GM23248 (cell line): ENCODE data around the gene SNX25. TPM values are rescaled to one million over a fixed set of nuclear protein-coding genes. Genes with fewer than 3 reads are reported as not detected.
"Not testable (repeated sequence)": the region's sequence is repeated elsewhere in the genome, so short reads cannot be mapped to it uniquely, and the experiment has no call there.

Experiments
- DNase-seq: peaks from one replicate; pipeline ENCODE4 v3.0.0-alpha.2; 2015
- H2AFZ ChIP-seq: fragments of 200-600 bp; sonication (generic); 2 replicates; pipeline ENCODE4 v1.6.1; 2016; ENCODE audit warnings: antibody characterized with exemption
- H3F3A ChIP-seq: fragments of 200-600 bp; sonication (generic); 2 replicates; pipeline ENCODE4 v1.6.1; 2016; ENCODE audit warnings: mild to moderate bottlenecking, antibody characterized with exemption, mixed run types; ENCODE audit not compliant: insufficient read depth
- H3K27ac ChIP-seq: fragments of 200-600 bp; sonication (generic); 2 replicates; pipeline ENCODE4 v1.5.1; 2016; ENCODE audit warnings: mild to moderate bottlenecking
- H3K27me3 ChIP-seq: fragments of 200-600 bp; sonication (generic); replicated peaks from 2 replicates; pipeline ENCODE4 v1.6.1; 2016; ENCODE audit warnings: mild to moderate bottlenecking; ENCODE audit not compliant: insufficient read depth
- H3K36me3 ChIP-seq: fragments of 200-600 bp; sonication (generic); 2 replicates; pipeline ENCODE4 v1.6.1; 2016; ENCODE audit warnings: low read depth, mild to moderate bottlenecking
- H3K4me1 ChIP-seq: fragments of 200-600 bp; sonication (generic); 2 replicates; pipeline ENCODE4 v1.6.1; 2016; ENCODE audit warnings: mild to moderate bottlenecking; ENCODE audit not compliant: insufficient read depth
- H3K4me2 ChIP-seq: fragments of 200-600 bp; sonication (generic); one replicate; pipeline ENCODE4 v1.6.1; 2016; ENCODE audit warnings: mild to moderate bottlenecking; ENCODE audit not compliant: unreplicated experiment
- H3K4me3 ChIP-seq: fragments of 200-600 bp; sonication (generic); 2 replicates; pipeline ENCODE4 v1.5.1; 2016; ENCODE audit warnings: mild to moderate bottlenecking
- H3K79me2 ChIP-seq: fragments of 200-600 bp; sonication (generic); 2 replicates; pipeline ENCODE4 v1.6.1; 2016; ENCODE audit warnings: mild to moderate bottlenecking; ENCODE audit not compliant: insufficient read depth
- H3K9ac ChIP-seq: fragments of 200-600 bp; sonication (generic); 2 replicates; pipeline ENCODE4 v1.6.1; 2016; ENCODE audit warnings: mild to moderate bottlenecking
- H3K9me2 ChIP-seq: fragments of 200-600 bp; sonication (generic); 2 replicates; pipeline ENCODE4 v1.6.1; 2016; ENCODE audit warnings: mixed run types, mild to moderate bottlenecking, moderate library complexity; ENCODE audit not compliant: insufficient read depth
- H3K9me3 ChIP-seq: fragments of 200-600 bp; sonication (generic); one replicate; pipeline ENCODE4 v1.6.1; 2017; ENCODE audit warnings: low read depth
- H4K20me1 ChIP-seq: fragments of 200-600 bp; sonication (generic); 2 replicates; pipeline ENCODE4 v1.6.0; 2016; ENCODE audit not compliant: insufficient read depth
- EZH2 ChIP-seq: fragments of 200-600 bp; sonication (generic); IDR thresholded peaks from 2 replicates; pipeline ENCODE4 v1.6.1; 2018; ENCODE audit warnings: antibody characterized with exemption, mild to moderate bottlenecking; ENCODE audit not compliant: insufficient read depth, poor library complexity, severe bottlenecking
- EZH2phosphoT487 ChIP-seq: fragments of 200-600 bp; sonication (generic); IDR thresholded peaks from 2 replicates; pipeline ENCODE4 v1.6.1; 2018; ENCODE audit warnings: antibody characterized with exemption, moderate library complexity, mild to moderate bottlenecking, low read depth; ENCODE audit not compliant: insufficient read depth
- WGBS, 2 experiments: methylation state at CpG; one replicate each; pipeline ENCODE4 v1.1.6; 2015 to 2017; ENCODE audit warnings: low lambda C conversion rate in 2 of 2, low coverage in 1 of 2; ENCODE audit errors: missing lambda C conversion rate in 2 of 2; 5-methylcytosine and 5-hydroxymethylcytosine counted together
- in situ Hi-C: fragments of 300-500 bp; cut with MboI; formaldehyde crosslinking; loops from 2 replicates; pipeline ENCODE4 v1.15.0; 2020
- polyA plus RNA-seq: library from polyadenylated mRNA; unstranded; fragments of >200 nt; fragmentation: Nextera tagmentation; extraction: Ambion mirVana; gene quantifications from 2 replicates; pipeline ENCODE4 v1.2.1, GENCODE V29; 2016
- total RNA-seq: library from RNA; depleted of rRNA; stranded (reverse); fragments of >200 nt; shearing (Covaris generic); gene quantifications from 2 replicates; pipeline ENCODE4 v1.2.3, GENCODE V29; 2014

Gene SNX25
- total and polyA plus RNA-seq, 2 experiments from 2014 or later = 8.2 to 50.0 TPM

DNA sequence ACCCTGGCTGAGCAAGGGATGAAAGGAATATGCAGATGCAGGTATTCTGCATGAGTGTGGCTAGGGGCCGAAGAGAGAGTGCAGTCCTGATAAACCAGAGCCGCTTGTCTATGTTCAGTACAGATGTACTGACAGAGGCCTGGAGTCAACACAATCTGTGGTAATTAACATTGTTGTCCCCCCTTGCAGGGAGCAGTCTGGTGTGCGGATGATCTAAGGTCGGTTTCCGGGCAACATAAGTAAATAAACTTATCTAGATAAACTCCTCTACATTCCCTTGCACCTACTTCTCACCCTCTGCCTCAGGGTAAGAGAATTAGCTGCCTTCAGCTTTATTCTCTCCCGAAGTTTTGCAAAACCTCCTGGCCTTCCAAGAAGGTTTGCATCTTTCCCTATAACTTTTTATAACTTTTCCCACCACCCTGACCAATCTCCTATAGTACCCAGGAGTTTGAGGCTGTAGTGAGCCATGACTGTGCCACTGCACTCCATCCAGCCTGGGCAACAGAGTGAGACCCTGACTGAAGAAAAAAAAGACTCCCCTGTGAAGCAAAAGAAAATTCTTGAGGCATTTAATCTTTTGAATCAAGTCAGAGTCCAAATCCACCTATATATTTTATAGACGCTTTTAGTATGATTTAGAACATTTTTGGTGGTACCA, 26.6 kb downstream of the SNX25 start:
- Histone ChIP-seq H3K27me3 (no peaks in the 10 kb centered on the region), H3K4me3 (no peak overlapping the region), H3K9me3 (no peaks in the 10 kb centered on the region), H2AFZ (no peak overlapping the region), H3K79me2 (peaks cover 71% of the 10 kb centered on the region), H3K4me2 (no peak overlapping the region), H3K9me2 (no peaks in the 10 kb centered on the region), H3K27ac (no peak overlapping the region), H3K9ac (no peak overlapping the region), H3K36me3 (no peaks in the 10 kb centered on the region), H3K4me1 (peaks cover 31% of the 10 kb centered on the region), H3F3A (peaks cover 33% of the 10 kb centered on the region), H4K20me1 (no peaks in the 10 kb centered on the region)
- WGBS, 2 experiments = 86 to 89% methylated on average over 7 of the region's 7 CpGs
- no peak for DNase-seq
- TF ChIP-seq EZH2phosphoT487 (no peak), EZH2 (no peak)
- in situ Hi-C loops = no loop called here

DNA sequence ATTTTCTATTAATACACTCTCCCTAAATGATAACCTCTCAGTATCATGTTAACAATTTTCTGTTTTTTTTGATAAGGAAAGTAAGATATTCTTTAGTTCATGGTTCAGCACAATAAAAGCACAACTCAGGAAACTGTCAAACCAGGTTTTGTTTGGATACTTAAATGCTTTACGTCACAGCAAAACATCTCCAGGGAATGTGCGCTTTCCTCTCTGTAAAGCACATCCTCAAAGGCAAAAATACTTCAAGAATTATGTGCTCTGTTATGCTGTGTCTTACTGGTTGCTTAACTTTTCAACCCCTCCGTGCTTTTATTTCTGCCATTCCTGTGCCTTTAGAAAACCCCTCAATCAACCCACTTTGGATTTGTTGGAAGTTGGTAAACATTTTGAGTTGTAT, 27.8 kb downstream of the SNX25 start:
- 97 to 100% methylated on average over 3 of the region's 3 CpGs for WGBS, 2 experiments
- H4K20me1 ChIP-seq = no peaks in the 10 kb centered on the region
- no peak overlapping the region for H3K9ac ChIP-seq
- H3F3A ChIP-seq = peaks cover 32% of the 10 kb centered on the region
- TF ChIP-seq EZH2 = no peak
- no peak for TF ChIP-seq EZH2phosphoT487
- no peak for DNase-seq
- H3K4me3 ChIP-seq = no peak overlapping the region
- H3K4me1 ChIP-seq = peaks cover 29% of the 10 kb centered on the region
- H3K27me3 ChIP-seq = no peaks in the 10 kb centered on the region
- in situ Hi-C loops = no loop called here
- H3K27ac ChIP-seq = no peak overlapping the region
- no peak overlapping the region for H3K4me2 ChIP-seq
- H3K9me2 ChIP-seq = no peaks in the 10 kb centered on the region
- H3K79me2 ChIP-seq = peaks cover 67% of the 10 kb centered on the region
- no peaks in the 10 kb centered on the region for H3K9me3 ChIP-seq
- no peaks in the 10 kb centered on the region for H3K36me3 ChIP-seq
- H2AFZ ChIP-seq = no peak overlapping the region

DNA sequence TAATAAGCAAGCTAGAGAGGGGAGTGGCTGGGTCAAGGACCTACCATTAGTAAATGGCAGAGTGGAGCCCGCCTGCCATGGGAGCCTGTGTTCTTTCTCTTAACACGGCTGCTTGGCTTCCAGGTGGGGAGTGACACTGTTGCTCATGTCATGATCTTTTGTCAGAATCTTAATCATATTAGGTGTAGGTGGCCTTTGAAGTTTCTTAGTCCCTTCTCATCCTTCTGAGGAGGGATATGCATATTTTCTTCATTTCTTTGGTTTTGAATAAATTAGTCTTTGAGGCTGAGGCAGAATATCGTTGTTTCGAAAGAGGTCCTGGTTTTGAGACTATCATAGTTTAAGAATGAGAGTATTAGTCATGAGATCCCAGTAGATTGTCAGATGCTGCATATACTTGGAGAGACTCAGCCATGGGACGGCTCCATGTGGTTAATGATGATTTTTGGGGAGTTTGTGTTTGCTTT, 28.9 kb downstream of the SNX25 start:
- Histone ChIP-seq H3K27ac (peak overlapping the region; percentile 40), H3K9me2 (no peaks in the 10 kb centered on the region), H3F3A (peaks cover 25% of the 10 kb centered on the region), H3K4me1 (peaks cover 22% of the 10 kb centered on the region), H2AFZ (no peak overlapping the region), H3K9me3 (no peaks in the 10 kb centered on the region), H3K36me3 (no peaks in the 10 kb centered on the region), H3K79me2 (peaks cover 67% of the 10 kb centered on the region), H4K20me1 (no peaks in the 10 kb centered on the region), H3K9ac (no peak overlapping the region), H3K4me3 (peak overlapping the region; percentile 6; the same call in 1 of the 2 replicates), H3K4me2 (peak overlapping the region; percentile 49), H3K27me3 (no peaks in the 10 kb centered on the region)
- WGBS, 2 experiments = 42 to 43% methylated on average over 5 of the region's 5 CpGs
- TF ChIP-seq EZH2phosphoT487 (no peak), EZH2 (no peak)
- peak; percentile 88 for DNase-seq
- in situ Hi-C loops = no loop called here

DNA sequence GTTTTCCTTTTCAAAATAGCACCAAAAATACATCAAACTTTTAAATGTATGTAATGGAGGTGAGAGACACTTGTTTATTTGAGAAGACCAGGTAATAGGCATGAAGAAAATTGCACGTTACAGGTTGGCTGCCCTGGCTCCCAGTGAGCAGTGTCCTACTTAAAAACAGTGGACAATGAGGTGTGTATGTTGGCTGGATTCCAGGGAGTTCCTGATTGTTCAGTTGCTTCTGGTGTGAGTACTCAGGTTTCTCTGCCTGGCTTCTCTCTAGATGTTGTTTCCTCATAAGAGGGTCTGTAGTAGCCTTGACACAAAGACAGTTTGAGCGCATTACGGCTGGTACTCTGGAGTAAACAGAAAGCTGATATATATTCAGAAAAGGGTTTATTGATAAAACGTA, 29.4 kb downstream of the SNX25 start:
- Histone ChIP-seq H3K4me2 (peak overlapping the region; percentile 49), H4K20me1 (no peaks in the 10 kb centered on the region), H3F3A (peaks cover 25% of the 10 kb centered on the region)

DNA sequence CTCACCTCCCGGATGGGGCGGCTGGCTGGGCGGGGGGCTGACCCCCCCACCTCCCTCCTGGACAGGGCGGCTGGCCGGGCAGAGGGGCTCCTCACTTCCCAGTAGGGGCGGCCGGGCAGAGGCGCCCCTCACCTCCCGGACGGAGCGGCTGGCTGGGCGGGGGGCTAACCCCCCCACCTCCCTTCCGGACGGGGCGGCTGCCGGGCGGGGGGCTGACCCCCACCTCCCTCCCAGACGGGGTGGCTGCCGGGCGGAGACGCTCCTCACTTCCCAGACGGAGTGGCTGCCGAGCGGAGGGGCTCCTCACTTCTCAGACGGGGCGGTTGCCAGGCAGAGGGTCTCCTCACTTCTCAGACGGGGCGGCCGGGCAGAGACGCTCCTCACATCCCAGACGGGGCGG, 31.1 kb downstream of the SNX25 start:
- H3K4me3 ChIP-seq, in situ Hi-C loops, DNase-seq, H3K27ac ChIP-seq, H4K20me1 ChIP-seq, H3K36me3 ChIP-seq, H3K27me3 ChIP-seq, H3K9me3 ChIP-seq, H3K4me2 ChIP-seq, H2AFZ ChIP-seq, H3K9me2 ChIP-seq, H3K9ac ChIP-seq: not testable (repeated sequence)
- H3K4me1 ChIP-seq = peaks cover 22% of the 10 kb centered on the region
- peaks cover 25% of the 10 kb centered on the region for H3F3A ChIP-seq
- H3K79me2 ChIP-seq = peaks cover 71% of the 10 kb centered on the region
- 95% methylated on average over 20 of the region's 32 CpGs; no CpG with 5 or more reads in 1 of the 2 experiments for WGBS, 2 experiments

More for the DNA sequence above, 29.4 kb downstream of the SNX25 start:
- Histone ChIP-seq H3K9me2 (no peaks in the 10 kb centered on the region), H3K27me3 (no peaks in the 10 kb centered on the region), H3K27ac (peak overlapping the region; percentile 40), H3K9me3 (no peaks in the 10 kb centered on the region), H3K79me2 (peaks cover 67% of the 10 kb centered on the region), H3K4me3 (no peak overlapping the region), H3K4me1 (peaks cover 22% of the 10 kb centered on the region), H3K9ac (no peak overlapping the region), H3K36me3 (no peaks in the 10 kb centered on the region), H2AFZ (no peak overlapping the region)
- in situ Hi-C loops = no loop called here
- 99 to 100% methylated on average over 4 of the region's 4 CpGs for WGBS, 2 experiments
- DNase-seq = peak; percentile 20
- TF ChIP-seq EZH2 (no peak), EZH2phosphoT487 (no peak)
